ENCODE results near the gene PIP4P1. TPM values are rescaled to one million over a fixed set of nuclear protein-coding genes. Genes with fewer than 3 reads are reported as not detected.

PIP4P1 gene
- total RNA-seq, 1 donor from 2014 or later, result 24.1 TPM

DNA sequence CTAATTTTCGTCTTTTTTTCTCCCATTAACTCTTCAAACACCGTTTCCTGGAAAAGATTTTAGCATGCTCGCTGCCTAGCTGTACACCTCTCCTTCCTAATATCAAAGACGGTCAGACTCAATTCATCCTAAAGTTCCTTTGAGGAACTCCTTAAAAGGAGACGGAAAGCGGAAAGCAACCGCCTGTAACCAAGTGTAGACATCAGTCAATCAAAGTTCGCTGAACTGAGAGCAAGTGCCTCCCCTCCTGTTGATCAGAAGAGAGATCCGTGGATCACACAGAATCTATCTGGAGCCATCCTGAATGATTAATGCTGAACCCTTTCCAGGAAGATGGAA, 47.5 kb downstream of the PIP4P1 start:
- intact Hi-C loops (cut with DNase I), result loop anchor here (5.0 to 10.0 kb wide), 3 partner anchors 71 to 269 kb away; partner anchors contain the start of genes PARP2 and RNASE4
- Histone ChIP-seq H3K4me3 (peak overlapping the region; percentile 67 to 72), H3K36me3 (no peaks in the 10 kb centered on the region), H3K27ac (peak overlapping the region; percentile 90), H3K27me3 (no peaks in the 10 kb centered on the region), H3K4me1 (peaks cover 26% of the 10 kb centered on the region), H3K9me3 (no peaks in the 10 kb centered on the region)
- DNase-seq (ENCODE audit: extremely low spot score in 2 of 2), result no peak
- TF ChIP-seq POLR2AphosphoS5 (IDR thresholded peaks at IDR 0.05; ENCODE audit: insufficient read depth in 1 of 2, low read depth in 1 of 2) (no peak), POLR2A (IDR thresholded peaks at IDR 0.05) (no peak)
- TF ChIP-seq, protein P1, sequence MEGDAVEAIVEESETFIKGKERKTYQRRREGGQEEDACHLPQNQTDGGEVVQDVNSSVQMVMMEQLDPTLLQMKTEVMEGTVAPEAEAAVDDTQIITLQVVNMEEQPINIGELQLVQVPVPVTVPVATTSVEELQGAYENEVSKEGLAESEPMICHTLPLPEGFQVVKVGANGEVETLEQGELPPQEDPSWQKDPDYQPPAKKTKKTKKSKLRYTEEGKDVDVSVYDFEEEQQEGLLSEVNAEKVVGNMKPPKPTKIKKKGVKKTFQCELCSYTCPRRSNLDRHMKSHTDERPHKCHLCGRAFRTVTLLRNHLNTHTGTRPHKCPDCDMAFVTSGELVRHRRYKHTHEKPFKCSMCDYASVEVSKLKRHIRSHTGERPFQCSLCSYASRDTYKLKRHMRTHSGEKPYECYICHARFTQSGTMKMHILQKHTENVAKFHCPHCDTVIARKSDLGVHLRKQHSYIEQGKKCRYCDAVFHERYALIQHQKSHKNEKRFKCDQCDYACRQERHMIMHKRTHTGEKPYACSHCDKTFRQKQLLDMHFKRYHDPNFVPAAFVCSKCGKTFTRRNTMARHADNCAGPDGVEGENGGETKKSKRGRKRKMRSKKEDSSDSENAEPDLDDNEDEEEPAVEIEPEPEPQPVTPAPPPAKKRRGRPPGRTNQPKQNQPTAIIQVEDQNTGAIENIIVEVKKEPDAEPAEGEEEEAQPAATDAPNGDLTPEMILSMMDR (IDR thresholded peaks at IDR 0.05), result no peak

DNA sequence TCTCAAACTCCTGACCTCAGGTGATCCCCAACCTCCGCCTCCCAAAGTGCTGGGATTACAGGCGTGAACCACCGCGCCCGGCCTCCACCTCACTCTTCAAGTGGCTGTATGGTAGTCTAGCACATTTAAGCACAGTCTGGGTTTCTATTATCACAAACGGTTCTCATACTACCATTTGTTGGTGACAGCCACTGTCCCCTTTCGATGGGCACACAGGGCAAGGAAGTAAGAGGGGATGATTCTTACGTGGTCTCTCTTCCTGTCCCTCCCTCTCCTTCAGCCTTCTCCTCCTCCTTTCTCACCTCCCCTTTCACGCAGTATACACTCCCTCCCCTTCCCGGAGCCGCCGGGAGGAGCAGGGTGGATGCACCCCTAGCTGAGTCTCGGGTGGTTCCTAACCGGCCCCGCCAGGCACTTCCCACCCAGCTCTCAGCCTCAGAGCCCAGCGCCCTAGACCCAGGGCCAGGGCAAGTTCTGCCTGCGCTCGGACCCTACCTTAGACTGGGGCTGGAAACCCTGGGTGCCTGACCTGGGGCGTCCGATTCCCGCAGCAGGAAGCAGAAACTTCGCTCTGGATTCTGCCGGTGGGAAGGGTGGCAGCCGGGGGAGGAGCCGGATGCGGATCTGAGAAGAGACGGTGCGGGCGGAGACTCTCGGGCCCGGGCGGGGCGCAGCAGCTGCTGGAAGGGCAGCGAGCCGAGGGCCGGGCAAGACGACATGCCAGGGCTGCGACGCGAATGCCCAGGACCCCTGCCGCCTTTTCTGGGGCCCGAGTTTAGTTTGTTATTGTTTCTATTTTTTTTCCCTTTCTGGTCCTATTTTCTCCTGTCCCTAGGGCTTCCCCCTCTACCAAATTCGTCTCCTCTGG, 48.1 kb downstream of the PIP4P1 start, which contains the start of gene TEP1:
Gene TEP1, minus strand, starts transcription at position 626 of the 868 bp plus-strand sequence. CDS start 5,062 bp downstream, outside the sequence.
- H3K4me3 ChIP-seq, result peak within 1 kb of the TSS; percentile 67 to 72
- peak within 1 kb of the TSS; percentile 90 for H3K27ac ChIP-seq
- intact Hi-C loops (cut with DNase I), result loop anchor here (5.0 to 10.0 kb wide), 3 partner anchors 71 to 269 kb away; partner anchors contain the start of genes PARP2 and RNASE4
- peaks cover 26% of the 10 kb centered on the region for H3K4me1 ChIP-seq
- no peaks in the 10 kb centered on the region for H3K27me3 ChIP-seq
- no peaks in the 10 kb centered on the region for H3K9me3 ChIP-seq
- DNase-seq (ENCODE audit: extremely low spot score in 2 of 2), result no peak
- H3K36me3 ChIP-seq, result peaks cover 0 to 2% of the 10 kb centered on the region in 2 donors
- TF ChIP-seq POLR2AphosphoS5 (IDR thresholded peaks at IDR 0.05; ENCODE audit: insufficient read depth in 1 of 2, low read depth in 1 of 2) (peak; percentile 80 to 97), POLR2A (IDR thresholded peaks at IDR 0.05) (peak in 1 of 2 donors; percentile 27)
- TF ChIP-seq, protein P1 (IDR thresholded peaks at IDR 0.05), result no peak

DNA sequence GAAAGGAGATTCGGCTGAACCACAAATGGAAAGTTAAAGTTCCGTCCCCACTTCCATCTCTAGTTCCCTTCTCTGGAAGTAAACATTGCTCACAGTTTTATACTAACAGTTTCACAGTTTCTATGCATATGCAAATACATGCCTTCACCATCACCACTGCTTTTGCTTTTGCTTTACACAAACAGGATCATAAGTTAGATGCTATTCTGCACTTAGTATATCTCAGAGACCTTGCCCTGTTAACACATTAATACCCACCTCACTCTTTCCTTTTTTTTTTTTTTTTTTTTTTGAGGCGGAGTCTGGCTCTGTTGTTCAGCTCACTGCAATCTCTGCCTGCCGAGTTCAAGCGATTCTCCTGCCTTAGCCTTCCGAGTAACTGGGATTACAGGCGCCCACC, 48.8 kb downstream of the PIP4P1 start:
- DNase-seq (ENCODE audit: extremely low spot score in 2 of 2), result no peak
- TF ChIP-seq POLR2AphosphoS5 (IDR thresholded peaks at IDR 0.05; ENCODE audit: insufficient read depth in 1 of 2, low read depth in 1 of 2) (no peak), POLR2A (IDR thresholded peaks at IDR 0.05) (no peak)
- TF ChIP-seq, protein P1 (IDR thresholded peaks at IDR 0.05), result no peak
- no peaks in the 10 kb centered on the region for H3K9me3 ChIP-seq
- peaks cover 0 to 9% of the 10 kb centered on the region in 2 donors for H3K36me3 ChIP-seq
- peak overlapping the region; percentile 67 to 72 for H3K4me3 ChIP-seq
- no peaks in the 10 kb centered on the region for H3K27me3 ChIP-seq
- intact Hi-C loops (cut with DNase I), result loop anchor here (5.0 to 10.0 kb wide), 3 partner anchors 70 to 270 kb away; partner anchors contain the start of genes PARP2 and RNASE4
- peak overlapping the region; percentile 90 for H3K27ac ChIP-seq
- H3K4me1 ChIP-seq, result peaks cover 26% of the 10 kb centered on the region

DNA sequence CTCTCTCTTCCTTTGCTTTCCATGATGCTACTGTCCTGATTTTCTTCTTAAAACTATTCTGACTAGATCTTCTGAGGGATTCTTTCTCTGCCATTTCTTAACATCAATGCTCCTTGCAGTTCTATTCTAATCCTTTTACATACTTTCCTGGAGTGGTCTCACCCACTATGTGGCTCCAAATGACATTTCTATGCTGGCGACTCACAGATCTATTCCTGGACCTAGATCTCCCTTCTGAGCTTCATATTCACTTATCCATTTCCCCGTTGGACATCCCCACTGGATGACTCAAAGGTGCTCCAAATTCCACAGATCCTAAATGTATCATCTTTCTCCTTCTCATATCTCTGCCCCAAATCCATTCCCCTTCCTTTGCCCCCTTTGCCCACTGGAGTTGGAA, 52.0 kb downstream of the PIP4P1 start:
- Histone ChIP-seq H3K9me3 (no peaks in the 10 kb centered on the region), H3K27ac (no peak overlapping the region), H3K4me3 (no peak overlapping the region), H3K27me3 (no peaks in the 10 kb centered on the region), H3K36me3 (peaks cover 0 to 26% of the 10 kb centered on the region in 2 donors), H3K4me1 (peaks cover 24% of the 10 kb centered on the region)
- no peak for TF ChIP-seq POLR2AphosphoS5 (IDR thresholded peaks at IDR 0.05; ENCODE audit: insufficient read depth in 1 of 2, low read depth in 1 of 2)
- TF ChIP-seq POLR2A (IDR thresholded peaks at IDR 0.05), result no peak
- TF ChIP-seq, protein P1 (IDR thresholded peaks at IDR 0.05), result no peak
- no peak for DNase-seq (ENCODE audit: extremely low spot score in 2 of 2)
- intact Hi-C loops (cut with DNase I), result no loop called here

Small RNA genes within 50 kb of the gene (small RNA-seq; reads per million reads assigned to genes)
- 0.52 reads per million for gene RNA5SP382

Other genes with a start within 250 kb of the PIP4P1 start
- not detected for gene OR11H6, start 237.7 kb downstream of the PIP4P1 start, total RNA-seq
- not detected for gene OR11H7, start 232.5 kb downstream of the PIP4P1 start, total RNA-seq
- gene OR11H4, start 222.1 kb downstream of the PIP4P1 start, total RNA-seq, result not detected
- gene TTC5, start 155.5 kb downstream of the PIP4P1 start, total RNA-seq, result 10.8 TPM
- gene CCNB1IP1, start 128.2 kb downstream of the PIP4P1 start, total RNA-seq, result 38.5 TPM
- gene PARP2, start 117.8 kb downstream of the PIP4P1 start, total RNA-seq, result 5.9 TPM
- gene TEP1, start 47.9 kb downstream of the PIP4P1 start, total RNA-seq, result 24.6 TPM
- gene KLHL33, start 25.3 kb downstream of the PIP4P1 start, total RNA-seq, result 1.2 TPM
- gene OSGEP, start 6.6 kb downstream of the PIP4P1 start, total RNA-seq, result 60.9 TPM
- 95.5 TPM for gene APEX1, start 6.2 kb downstream of the PIP4P1 start, total RNA-seq
- 64.6 TPM for gene PNP, start 8.0 kb upstream of the PIP4P1 start, total RNA-seq
- gene RNASE10, start 44.1 kb upstream of the PIP4P1 start, total RNA-seq, result not detected
- not detected for gene RNASE9, start 99.6 kb upstream of the PIP4P1 start, total RNA-seq
- not detected for gene RNASE11, start 126.6 kb upstream of the PIP4P1 start, total RNA-seq
- gene RNASE12, start 129.9 kb upstream of the PIP4P1 start, total RNA-seq, result not detected
- not detected for gene OR6S1, start 180.3 kb upstream of the PIP4P1 start, total RNA-seq
- gene RNASE4, start 223.1 kb upstream of the PIP4P1 start, total RNA-seq, result 132 TPM
- gene ANG, start 227.3 kb upstream of the PIP4P1 start, total RNA-seq, result 34.9 TPM

All from vagina (tissue), 2 donors.